ENCODE data around the gene CACNA1H. TPM values are rescaled to one million over a fixed set of nuclear protein-coding genes. Genes with fewer than 3 reads are reported as not detected.

Gene CACNA1H
- total and polyA plus RNA-seq, 11 donors, result 1.6 to 14.6 (median 3.2) TPM

GRCh38 chr16:1160773-1161348 is 8.0 kb downstream of the CACNA1H start:
- intact Hi-C loops (cut with DNase I), result no loop called here
- Histone ChIP-seq H3K4me1 (peaks cover 0 to 34% (median 6%) of the 10 kb centered on the region in 12 donors), H3K27ac (peak overlapping the region in 3 of 12 donors; percentile 67 to 90 (median 73)), H3K36me3 (no peaks in the 10 kb centered on the region), H3K9me3 (no peaks in the 10 kb centered on the region), H3K4me3 (no peak overlapping the region), H3K27me3 (peaks cover 4 to 55% (median 12%) of the 10 kb centered on the region in 9 donors)
- no peak for ATAC-seq
- no peak for DNase-seq
- TF ChIP-seq CTCF (IDR thresholded peaks at IDR 0.05) (no peak), POLR2A (IDR thresholded peaks at IDR 0.05) (no peak)
- 83 to 93% (median 84%) methylated on average over 14 to 34 of the region's 34 CpGs for WGBS, 4 donors

- no peak for ATAC-seq
- intact Hi-C loops (cut with DNase I), result no loop called here
- Histone ChIP-seq H3K4me1 (peaks cover 0 to 34% (median 6%) of the 10 kb centered on the region in 12 donors), H3K36me3 (no peaks in the 10 kb centered on the region), H3K4me3 (no peak overlapping the region), H3K9me3 (no peaks in the 10 kb centered on the region), H3K27ac (peak overlapping the region in 1 of 12 donors; percentile 90), H3K27me3 (peaks cover 0 to 34% (median 6%) of the 10 kb centered on the region in 9 donors)
- 74 to 85% (median 82%) methylated on average over 25 to 38 of the region's 38 CpGs for WGBS, 4 donors
- DNase-seq, result no peak
- TF ChIP-seq POLR2A (IDR thresholded peaks at IDR 0.05) (no peak), CTCF (IDR thresholded peaks at IDR 0.05) (no peak)
These were observed 10.0 kb downstream of the CACNA1H start for GRCh38 chr16:1162701-1163566.

GRCh38 chr16:1163567-1164055 is 10.7 kb downstream of the CACNA1H start:
- Histone ChIP-seq H3K4me3 (no peak overlapping the region), H3K27ac (peak overlapping the region in 1 of 12 donors; percentile 90), H3K27me3 (peaks cover 0 to 33% (median 5%) of the 10 kb centered on the region in 9 donors), H3K4me1 (peaks cover 0 to 32% (median 6%) of the 10 kb centered on the region in 12 donors), H3K9me3 (no peaks in the 10 kb centered on the region), H3K36me3 (no peaks in the 10 kb centered on the region)
- no peak for ATAC-seq
- WGBS, 4 donors, result 49 to 76% (median 68%) methylated on average over 4 to 19 of the region's 19 CpGs
- intact Hi-C loops (cut with DNase I), result no loop called here
- DNase-seq, result no peak
- TF ChIP-seq CTCF (IDR thresholded peaks at IDR 0.05) (no peak), POLR2A (IDR thresholded peaks at IDR 0.05) (no peak)

GRCh38 chr16:1164382-1164781 is 11.5 kb downstream of the CACNA1H start:
- DNase-seq (no peak), ATAC-seq (no peak)
- Histone ChIP-seq H3K4me1 (peaks cover 0 to 24% (median 6%) of the 10 kb centered on the region in 12 donors), H3K27me3 (peaks cover 0 to 30% (median 2%) of the 10 kb centered on the region in 9 donors), H3K36me3 (no peaks in the 10 kb centered on the region), H3K9me3 (no peaks in the 10 kb centered on the region), H3K27ac (peak overlapping the region in 1 of 12 donors; percentile 90), H3K4me3 (no peak overlapping the region)
- intact Hi-C loops (cut with DNase I), result no loop called here
- WGBS, 4 donors, result 79 to 96% (median 91%) methylated on average over 3 to 14 of the region's 14 CpGs
- no peak for TF ChIP-seq CTCF (IDR thresholded peaks at IDR 0.05)
- TF ChIP-seq POLR2A (IDR thresholded peaks at IDR 0.05), result no peak

Measured in heart left ventricle (tissue), 16 donors.